GM18508 (cell line): ENCODE data around the gene CXCL1.
"Not testable (repeated sequence)": the region's sequence is repeated elsewhere in the genome, so short reads cannot be mapped to it uniquely, and the experiment has no call there.

Experiments
- ATAC-seq: cut with Tn5 transposase; IDR thresholded peaks from one replicate; pipeline ENCODE4 v1.9.1; 2021; ENCODE audit warnings: moderate number of reproducible peaks; ENCODE audit not compliant: insufficient read depth, unreplicated experiment

Gene CXCL1

DNA sequence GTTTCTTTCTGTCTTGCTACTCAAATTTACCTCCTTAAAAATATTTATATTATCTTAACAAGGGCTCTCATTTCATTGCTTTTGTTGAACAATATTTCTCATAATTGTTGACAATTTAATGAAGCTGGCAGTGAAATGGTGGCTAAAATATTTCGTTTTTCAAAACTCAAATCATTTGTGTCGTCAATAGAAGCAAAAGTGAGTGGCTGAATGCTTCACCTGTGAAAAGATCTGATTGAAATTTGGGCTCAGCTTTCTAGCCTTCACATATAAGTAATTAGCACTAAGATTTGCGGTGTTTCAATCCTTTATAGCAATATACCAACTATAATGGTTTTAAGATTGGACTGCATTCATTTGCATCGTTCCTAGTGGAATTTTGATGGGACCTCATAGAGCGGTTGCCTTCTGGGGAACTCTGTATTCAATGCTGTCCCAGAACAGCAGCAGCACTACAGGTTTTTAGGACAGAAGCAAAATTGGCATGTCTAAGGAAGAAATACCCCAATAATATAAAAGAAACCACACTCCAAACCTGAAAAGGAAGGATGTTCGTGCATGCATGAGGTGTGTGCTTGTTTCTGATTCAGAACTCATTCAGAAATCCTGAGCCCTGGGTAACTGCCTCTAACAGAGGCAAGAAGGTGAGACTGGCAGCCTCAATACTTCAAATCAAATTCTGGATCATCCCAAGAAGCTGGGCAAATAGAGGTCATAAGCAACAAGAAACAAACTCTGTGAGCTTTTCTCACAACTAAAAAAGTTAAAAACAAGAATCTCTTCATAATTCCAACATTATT is 2.5 kb downstream of the CXCL1 start:
- no peak for ATAC-seq

GRCh38 chr4:73872316-73873108 is 3.3 kb downstream of the CXCL1 start:
- ATAC-seq: no peak

GRCh38 chr4:73874386-73874785 is 5.2 kb downstream of the CXCL1 start:
- ATAC-seq: no peak

- ATAC-seq: no peak
Measured at GRCh38 chr4:73875401-73875800, 6.2 kb downstream of the CXCL1 start.

DNA sequence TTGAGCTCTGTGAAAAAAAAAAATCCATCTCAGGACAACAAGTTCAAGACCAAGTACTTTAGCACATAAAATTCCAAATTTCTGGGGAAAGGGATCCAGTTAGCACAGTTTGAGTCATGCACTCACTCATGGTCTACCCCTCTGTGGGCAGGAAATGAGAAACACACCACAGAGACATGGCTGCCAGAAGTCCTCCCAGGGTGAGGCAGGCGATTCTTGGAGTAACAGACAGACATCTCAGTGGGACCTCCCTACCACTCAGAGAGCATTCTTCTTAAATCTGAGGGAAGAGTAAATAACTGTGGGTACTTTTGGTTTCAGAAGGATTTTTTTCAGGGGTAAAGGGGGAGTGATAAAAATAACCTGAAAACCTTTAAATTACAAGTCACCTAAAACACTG is 14.1 kb downstream of the CXCL1 start:
- ATAC-seq: no peak

DNA sequence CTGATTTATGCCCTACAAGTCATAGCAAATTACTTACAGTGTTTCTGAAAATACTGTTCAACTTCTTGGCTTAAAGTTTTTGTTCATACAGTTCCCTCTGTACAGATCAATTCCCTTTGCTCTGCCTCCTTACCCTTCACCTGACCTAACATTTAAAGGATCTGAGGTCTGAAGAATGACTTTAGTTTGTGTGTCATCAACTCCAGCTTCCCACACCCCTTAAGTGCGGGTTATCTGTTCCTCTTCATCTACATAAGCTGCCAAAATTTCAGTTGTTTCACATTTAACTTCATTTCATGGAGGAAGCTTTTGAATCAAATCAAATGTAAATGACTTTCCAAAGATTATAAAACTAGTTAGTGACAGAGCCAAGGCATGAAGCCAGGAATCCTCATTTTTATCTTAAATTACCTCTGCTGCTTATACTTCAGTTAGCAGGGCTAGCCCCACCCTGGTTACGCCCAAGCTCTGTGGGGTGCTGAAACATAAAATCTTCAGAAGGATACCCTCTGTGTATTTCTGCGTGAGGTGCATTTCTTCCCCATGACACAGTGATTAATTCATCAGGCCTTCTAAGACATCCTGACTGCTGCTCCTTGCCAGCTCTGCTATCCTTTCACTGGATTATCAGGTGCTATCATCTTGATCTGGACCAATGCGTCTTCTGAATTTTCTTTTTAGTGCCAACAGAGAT is 16.5 kb downstream of the CXCL1 start:
- no peak for ATAC-seq

GRCh38 chr4:73891326-73891725 is 22.1 kb downstream of the CXCL1 start:
- no peak for ATAC-seq

GRCh38 chr4:73891739-73892405 is 22.7 kb downstream of the CXCL1 start:
- no peak for ATAC-seq

DNA sequence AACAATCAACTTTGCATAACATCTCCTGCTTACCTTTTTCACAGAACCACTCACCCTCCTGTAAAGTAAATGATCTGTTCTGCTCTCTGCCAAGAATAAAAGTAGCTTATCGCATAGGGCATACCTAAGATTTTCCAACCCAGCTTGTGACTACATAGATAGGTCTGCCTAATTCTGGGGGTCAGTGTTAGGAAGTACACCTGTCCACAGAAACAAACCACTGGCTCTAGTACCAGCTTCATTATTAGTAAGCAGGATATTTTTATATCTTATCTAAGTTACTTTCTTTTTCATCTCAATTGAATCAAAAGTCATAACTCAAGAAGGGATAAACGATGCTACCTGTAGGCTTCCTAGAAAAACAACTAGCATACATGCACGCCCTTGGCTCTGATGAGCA is 23.8 kb downstream of the CXCL1 start:
- ATAC-seq: no peak

DNA sequence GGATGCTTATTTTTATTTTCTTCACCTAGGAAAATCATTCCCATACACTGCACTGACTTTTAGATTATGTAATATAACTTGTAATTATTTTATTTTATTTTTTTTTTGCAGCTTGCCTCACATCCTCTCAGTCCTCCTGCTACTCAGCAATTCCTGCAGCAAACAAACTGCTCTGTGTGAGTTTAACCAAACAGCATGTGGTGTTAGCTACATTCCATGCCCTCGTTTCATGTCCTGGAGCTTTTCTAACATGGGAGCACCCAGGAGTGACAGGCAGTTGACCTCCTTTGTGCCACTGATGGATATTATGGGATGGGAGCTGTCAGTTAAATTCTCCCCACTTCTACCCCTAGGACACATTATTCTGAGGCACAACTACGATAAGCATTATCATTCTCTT is 24.8 kb downstream of the CXCL1 start:
- no peak for ATAC-seq

DNA sequence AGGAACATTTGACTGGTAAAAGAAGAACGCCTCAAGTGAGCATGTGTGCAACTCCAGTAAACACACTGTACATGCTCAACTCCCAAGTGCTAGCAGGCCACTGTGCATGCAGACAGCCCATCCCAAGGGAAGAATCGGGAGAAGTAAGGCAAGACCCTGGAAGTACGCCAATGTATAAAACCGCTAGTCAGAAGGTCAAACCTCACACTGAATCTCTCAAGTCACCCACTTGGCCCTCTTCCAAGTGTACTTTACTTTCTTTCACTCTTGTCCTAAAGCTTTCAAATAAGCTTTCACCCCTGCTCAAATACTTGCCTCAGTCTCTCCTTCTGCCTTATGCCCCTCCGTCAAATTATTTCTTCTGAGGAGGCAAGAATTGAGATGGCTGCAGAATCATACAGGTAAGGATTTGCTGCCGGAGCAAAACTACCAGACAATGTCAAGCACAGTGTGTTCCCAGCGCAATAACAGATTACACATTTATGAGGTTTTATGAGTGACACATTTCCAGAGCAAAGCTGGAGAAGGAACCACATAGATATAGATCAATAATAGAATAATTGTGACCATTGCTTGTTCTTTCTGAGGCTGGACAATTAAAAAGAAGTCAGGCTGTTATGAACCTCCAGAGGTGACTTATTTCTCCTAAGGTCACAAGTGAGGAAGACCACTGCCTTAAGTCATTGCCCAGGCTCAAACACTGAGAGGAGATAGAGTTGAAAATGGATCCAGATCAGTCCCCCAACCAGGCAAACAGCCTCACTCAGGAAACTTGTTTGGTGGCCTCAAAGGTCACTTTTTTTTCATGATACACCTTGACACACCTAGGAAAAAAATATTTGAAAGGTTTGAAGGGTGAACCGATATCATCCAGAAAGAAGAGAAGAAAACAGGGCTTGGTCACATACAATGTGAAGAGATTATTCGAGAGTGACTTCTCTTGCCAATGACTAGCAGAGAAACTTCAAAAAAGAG is 26.3 kb downstream of the CXCL1 start:
- no peak for ATAC-seq

DNA sequence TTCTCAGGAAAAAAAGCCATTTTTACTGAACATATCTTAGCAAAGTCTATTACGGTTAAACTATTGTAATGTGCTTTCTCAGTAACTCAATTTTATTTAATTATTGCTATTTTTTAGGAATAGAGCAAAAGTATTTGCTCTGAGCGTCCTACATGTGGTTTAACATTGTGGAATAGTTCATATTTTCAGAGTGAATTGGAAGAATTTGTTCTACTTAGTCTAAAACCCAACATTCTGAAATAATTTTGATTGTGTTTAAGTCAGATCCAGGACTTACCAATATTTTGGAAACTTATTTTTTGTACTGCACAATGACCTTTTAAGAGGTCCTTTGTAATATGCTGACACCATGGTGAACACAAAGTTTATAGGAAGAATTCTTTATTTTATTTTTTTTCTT is 27.2 kb downstream of the CXCL1 start:
- no peak for ATAC-seq

DNA sequence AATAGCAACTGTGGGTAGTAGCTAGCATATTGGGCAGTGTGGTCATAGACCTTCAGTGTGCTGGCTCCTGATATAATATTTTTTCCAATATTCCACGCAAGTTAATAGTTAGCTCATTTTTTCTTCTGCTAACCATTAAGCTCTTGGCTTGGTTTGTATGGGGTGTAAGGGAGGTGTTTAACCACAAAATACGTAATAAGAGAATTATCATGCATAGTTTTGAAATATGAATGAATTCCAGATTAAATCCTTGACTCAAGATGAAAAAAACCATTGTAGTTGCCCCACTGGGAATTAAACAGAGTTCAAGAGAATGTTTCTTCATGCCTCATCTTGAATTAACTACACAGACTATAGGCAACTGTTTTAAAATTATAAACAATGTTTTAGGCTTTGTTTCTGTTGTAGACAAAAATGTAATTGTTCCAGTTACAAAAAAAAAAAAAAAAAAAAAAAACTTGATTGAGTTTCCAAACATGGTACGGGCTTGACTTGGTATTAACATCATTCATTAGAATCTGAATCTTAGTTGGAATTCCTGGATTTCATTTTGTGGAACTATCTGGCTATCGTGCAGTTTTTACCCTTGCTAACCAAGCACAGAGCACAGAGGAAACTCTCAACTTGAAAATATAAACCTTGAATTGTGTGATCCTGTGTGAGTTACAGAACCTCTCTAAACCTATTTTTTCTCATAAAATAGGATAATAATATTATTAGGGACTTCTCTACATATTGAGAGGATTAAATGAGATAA is 28.4 kb downstream of the CXCL1 start:
- no peak for ATAC-seq

DNA sequence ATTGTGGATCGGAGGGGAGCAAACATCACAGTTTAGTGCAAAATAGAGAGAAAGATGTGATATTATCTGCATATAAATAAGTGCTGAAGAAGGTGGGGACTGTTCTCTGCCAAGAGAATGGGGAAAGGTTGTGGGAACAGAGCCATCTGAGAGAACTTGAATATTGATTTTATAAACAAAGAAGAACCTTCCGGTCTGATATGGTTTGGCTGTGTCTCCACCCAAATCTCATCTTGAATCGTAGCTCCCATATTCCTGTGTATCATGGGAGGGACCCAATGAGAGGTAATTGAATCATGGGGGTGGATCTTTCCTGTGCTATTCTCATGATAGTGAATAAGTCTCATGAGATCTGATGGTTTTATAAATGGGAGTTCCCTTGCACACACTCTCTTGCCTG is 30.1 kb downstream of the CXCL1 start:
- not testable (repeated sequence) for ATAC-seq

- no peak for ATAC-seq
Measured at GRCh38 chr4:73901031-73901430, 31.8 kb downstream of the CXCL1 start.

DNA sequence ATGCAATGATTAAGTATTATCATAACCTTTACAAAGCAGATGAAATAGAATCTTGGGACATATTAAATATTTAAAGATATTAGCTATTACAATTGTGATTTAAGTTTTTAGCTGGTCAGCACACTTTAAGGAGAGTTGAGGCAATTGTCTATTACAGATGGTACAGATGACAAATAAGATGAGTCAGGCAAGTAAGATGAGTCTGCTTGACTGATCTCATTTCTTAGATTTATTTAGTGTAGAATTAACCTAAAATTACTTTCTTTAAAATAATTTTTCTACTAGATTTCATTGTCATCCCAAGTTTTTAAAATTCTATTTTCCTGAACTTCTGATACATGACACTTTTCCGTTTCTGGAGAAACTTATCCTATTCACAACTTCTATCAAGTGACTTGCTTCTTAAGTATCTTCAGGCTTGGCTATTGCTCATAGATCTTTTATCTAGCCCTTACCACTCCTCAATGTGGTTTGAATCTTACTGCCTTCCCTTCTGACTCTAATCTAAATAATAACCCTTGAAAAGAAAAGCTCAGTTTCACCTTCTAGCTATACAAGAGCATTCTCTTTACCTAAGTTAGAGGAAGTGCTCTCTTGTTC is 32.9 kb downstream of the CXCL1 start:
- ATAC-seq: no peak

DNA sequence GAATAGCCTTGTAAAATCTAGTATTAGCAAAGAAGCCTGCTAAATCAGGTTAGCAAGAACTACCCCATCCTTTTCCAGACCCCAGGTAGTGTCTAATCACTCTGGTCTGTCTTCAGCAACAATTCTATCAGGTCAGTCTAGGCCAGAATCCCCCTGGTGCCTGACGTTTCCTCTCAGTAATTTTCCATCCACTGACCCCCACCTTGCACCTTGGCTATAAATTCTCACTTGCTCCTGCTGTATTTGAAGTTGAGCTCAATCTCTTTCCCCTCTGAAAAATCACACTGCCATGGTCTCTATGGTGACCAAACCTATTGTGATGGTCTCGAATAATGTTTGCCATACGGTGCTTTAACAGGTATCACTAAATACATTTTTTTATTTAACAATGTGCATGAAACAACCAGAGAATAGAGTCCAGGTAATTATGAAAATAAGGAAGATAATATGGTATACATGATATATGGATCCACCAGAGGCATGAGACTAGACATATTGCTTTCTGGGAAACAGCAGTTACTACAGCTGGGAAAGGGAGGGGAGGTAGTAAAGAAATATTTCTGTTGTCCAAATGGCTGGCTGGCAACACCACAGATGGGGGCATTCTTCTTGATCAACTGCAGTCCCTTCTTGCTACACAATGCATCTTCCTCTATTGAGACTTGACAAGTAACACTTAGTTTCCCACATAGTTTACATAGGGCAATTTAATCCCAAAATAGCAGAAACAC is 33.8 kb downstream of the CXCL1 start:
- ATAC-seq: no peak

DNA sequence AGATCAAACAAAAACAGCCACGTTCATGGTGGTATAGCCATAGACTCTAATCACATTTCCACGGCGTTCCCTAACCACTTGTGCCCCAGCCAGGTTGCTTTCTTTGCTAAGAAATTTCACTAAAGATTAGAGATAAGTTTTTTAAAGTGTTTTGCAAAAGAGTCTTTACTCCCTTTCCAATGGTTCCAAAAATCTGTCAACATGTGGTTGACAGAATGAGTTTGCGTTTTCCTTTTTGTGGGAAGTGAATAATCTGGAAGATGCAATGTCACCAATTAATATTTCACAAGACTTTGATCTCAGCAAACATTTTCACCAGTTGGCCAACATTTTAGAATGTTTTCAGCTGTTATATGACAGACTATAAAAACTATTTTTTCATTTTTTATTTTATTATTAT is 35.3 kb downstream of the CXCL1 start:
- ATAC-seq: no peak
